Thyroid gland (tissue), 4 donors: Measurements from ENCODE around the gene RAPGEF3. TPM values are rescaled to one million over a fixed set of nuclear protein-coding genes. Genes with fewer than 3 reads are reported as not detected.

Experiments
- DNase-seq, 2 donors: peaks; one replicate each; pipeline ENCODE4 v3.0.0-alpha.2; 2019
- H3K27ac ChIP-seq, 3 donors: fragments of 200-600 bp; sonication (generic); 1 replicate in 2 of 3; 2 replicates in 1 of 3; pipeline ENCODE4 v1.5.1; 2016 to 2019; ENCODE audit warnings: mild to moderate bottlenecking in 1 of 3, moderate library complexity in 1 of 3
- H3K27me3 ChIP-seq: fragments of 200-600 bp; sonication (generic); one replicate; pipeline ENCODE4 v1.5.1; 2019
- H3K36me3 ChIP-seq, 2 donors: fragments of 200-600 bp; sonication (generic); one replicate each; pipeline ENCODE4 v1.5.1; 2016 to 2019
- H3K4me1 ChIP-seq, 2 donors: fragments of 200-600 bp; sonication (generic); one replicate each; pipeline ENCODE4 v1.5.1; 2017 to 2019
- H3K4me3 ChIP-seq, 3 donors: fragments of 200-600 bp; sonication (generic); replicated peaks in 1 of 3; 1 replicate in 2 of 3; 2 replicates in 1 of 3; pipeline ENCODE4 v1.5.1; 2016; ENCODE audit warnings: mild to moderate bottlenecking in 1 of 3
- H3K9me3 ChIP-seq: fragments of 200-600 bp; sonication (generic); one replicate; pipeline ENCODE4 v1.5.1; 2017
- POLR2A ChIP-seq, 2 donors: fragments of 450-650 bp; IDR thresholded peaks; one replicate each; pipeline ENCODE4 v1.6.1; 2017; ENCODE audit warnings: antibody characterized with exemption in 2 of 2, mild to moderate bottlenecking in 2 of 2, moderate library complexity in 1 of 2
- WGBS, 2 donors: methylation state at CpG; one replicate each; pipeline ENCODE4 v1.1.5; 2017; 5-methylcytosine and 5-hydroxymethylcytosine counted together
- intact Hi-C: fragments of 100-400 bp; cut with DNase I; formaldehyde crosslinking; loops from one replicate; pipeline ENCODE4 v1.15.1; 2023
- total RNA-seq, 4 donors: library from RNA; depleted of rRNA; stranded (reverse); fragments of >200 nt; gene quantifications; one replicate each; pipeline ENCODE4 v1.2.3, GENCODE V29; 2016
- TF ChIP-seq, protein P1 (sequence below), 6 experiments: fragments of 200-600 bp in 3 of 6; fragments of 450-650 bp in 3 of 6; sonication (generic) in 3 of 6; IDR thresholded peaks; one replicate each; pipeline ENCODE4 v1.5.1; 2016 to 2019; ENCODE audit warnings: antibody characterized with exemption in 6 of 6, mild to moderate bottlenecking in 2 of 6, inconsistent platforms in 1 of 6, moderate library complexity in 1 of 6

RAPGEF3 gene
- total RNA-seq, 4 donors from 2014 or later, result 87.3 to 178 (median 125) TPM

DNA sequence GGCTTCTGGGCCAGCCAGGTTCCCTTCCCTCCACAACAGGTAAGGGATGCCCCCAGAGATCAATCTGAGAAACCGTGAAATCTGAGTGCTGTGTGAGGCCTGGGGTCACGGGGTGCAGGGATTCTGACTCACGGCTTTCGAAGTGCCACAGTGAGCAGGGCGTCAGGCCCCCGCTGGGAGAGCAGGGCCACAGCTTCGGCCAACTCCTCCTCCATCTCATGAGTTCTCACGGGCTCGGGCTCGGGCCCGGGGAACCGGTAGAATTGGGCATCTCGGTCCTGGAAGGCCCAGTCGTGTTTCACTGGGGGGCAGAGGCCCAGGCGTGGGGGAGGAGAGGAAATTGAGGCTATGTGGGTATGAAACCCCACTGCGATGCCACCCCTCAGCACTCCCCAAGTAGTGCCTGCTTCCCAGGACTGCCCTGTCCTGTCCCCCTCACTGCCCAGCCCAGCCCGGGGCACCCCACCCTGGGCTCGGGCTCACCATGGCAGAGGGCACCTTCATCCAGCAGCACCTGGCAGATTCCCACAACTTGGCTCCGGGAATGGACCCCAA, 7.7 kb downstream of the RAPGEF3 start:
- H3K4me1 ChIP-seq, result peaks cover 41 to 45% of the 10 kb centered on the region in 2 donors
- intact Hi-C loops, result no loop called here
- no peaks in the 10 kb centered on the region for H3K9me3 ChIP-seq
- H3K4me3 ChIP-seq, result no peak overlapping the region
- DNase-seq, result no peak
- 90 to 95% methylated on average over 19 of the region's 19 CpGs for WGBS, 2 donors
- H3K36me3 ChIP-seq, result peaks cover 45 to 53% of the 10 kb centered on the region in 2 donors
- peak overlapping the region in 1 of 3 donors; percentile 94 for H3K27ac ChIP-seq
- H3K27me3 ChIP-seq, result no peaks in the 10 kb centered on the region
- no peak for TF ChIP-seq POLR2A (IDR thresholded peaks at IDR 0.05)
- TF ChIP-seq, protein P1, sequence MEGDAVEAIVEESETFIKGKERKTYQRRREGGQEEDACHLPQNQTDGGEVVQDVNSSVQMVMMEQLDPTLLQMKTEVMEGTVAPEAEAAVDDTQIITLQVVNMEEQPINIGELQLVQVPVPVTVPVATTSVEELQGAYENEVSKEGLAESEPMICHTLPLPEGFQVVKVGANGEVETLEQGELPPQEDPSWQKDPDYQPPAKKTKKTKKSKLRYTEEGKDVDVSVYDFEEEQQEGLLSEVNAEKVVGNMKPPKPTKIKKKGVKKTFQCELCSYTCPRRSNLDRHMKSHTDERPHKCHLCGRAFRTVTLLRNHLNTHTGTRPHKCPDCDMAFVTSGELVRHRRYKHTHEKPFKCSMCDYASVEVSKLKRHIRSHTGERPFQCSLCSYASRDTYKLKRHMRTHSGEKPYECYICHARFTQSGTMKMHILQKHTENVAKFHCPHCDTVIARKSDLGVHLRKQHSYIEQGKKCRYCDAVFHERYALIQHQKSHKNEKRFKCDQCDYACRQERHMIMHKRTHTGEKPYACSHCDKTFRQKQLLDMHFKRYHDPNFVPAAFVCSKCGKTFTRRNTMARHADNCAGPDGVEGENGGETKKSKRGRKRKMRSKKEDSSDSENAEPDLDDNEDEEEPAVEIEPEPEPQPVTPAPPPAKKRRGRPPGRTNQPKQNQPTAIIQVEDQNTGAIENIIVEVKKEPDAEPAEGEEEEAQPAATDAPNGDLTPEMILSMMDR (IDR thresholded peaks at IDR 0.05), result no peak

DNA sequence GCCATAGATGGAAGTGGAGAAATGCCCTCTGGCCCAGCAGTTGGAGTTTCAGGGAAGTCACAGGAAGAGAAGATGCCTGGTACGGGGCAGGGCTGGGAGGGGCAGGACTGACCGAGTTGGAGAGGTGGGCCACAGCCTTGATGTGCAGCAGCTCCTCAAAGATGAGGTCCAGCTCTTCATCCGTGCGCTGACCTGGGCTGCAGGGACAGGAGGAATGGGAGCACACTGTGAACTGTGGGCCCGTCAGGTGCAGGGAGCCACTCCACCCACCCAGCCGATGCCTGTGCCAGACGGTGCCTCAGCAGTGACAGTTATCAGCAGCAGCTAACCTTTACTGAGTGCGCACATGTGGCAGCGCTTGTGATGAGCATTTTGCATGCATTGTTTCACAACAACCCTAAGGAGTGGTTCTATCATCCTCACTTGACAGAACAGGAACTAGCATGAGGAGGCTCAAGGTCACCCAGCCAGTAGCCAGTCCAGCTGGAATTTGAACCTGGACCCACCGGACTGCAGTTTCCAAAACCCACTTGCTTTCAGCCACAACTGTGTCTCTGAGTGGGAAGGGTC, 8.4 kb downstream of the RAPGEF3 start:
- Histone ChIP-seq H3K4me3 (no peak overlapping the region), H3K9me3 (no peaks in the 10 kb centered on the region), H3K36me3 (peaks cover 45 to 53% of the 10 kb centered on the region in 2 donors), H3K4me1 (peaks cover 40 to 45% of the 10 kb centered on the region in 2 donors), H3K27me3 (no peaks in the 10 kb centered on the region), H3K27ac (peak overlapping the region in 1 of 3 donors; percentile 10)
- no peak for DNase-seq
- WGBS, 2 donors, result 91 to 97% methylated on average over 9 to 10 of the region's 10 CpGs
- intact Hi-C loops, result no loop called here
- TF ChIP-seq, protein P1 (IDR thresholded peaks at IDR 0.05), result no peak
- TF ChIP-seq POLR2A (IDR thresholded peaks at IDR 0.05), result no peak

DNA sequence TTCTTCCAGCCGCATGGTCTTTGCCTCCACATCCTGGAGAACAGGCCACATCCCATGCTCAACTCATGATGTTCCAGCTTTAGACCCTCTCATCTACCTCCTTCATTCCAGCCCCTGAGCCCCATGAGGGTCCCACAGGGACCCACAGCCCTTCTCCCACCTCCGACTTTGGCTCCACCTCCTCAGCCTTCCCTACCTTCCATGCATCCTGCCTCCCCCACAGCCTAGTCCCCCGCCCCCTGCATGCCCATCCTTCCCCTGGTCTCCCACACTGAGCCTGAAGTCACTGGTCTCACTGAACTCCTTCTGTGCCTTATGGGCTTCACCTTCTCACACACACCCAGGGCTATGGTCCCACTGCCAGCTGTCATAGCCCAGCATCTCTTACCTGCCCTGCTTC, 9.8 kb downstream of the RAPGEF3 start:
- Histone ChIP-seq H3K36me3 (peaks cover 45 to 53% of the 10 kb centered on the region in 2 donors), H3K27ac (no peak overlapping the region), H3K4me1 (peaks cover 32 to 45% of the 10 kb centered on the region in 2 donors), H3K9me3 (no peaks in the 10 kb centered on the region), H3K27me3 (no peaks in the 10 kb centered on the region), H3K4me3 (no peak overlapping the region)
- no peak for DNase-seq
- TF ChIP-seq, protein P1 (IDR thresholded peaks at IDR 0.05), result no peak
- TF ChIP-seq POLR2A (IDR thresholded peaks at IDR 0.05), result no peak
- intact Hi-C loops, result no loop called here
- 94 to 100% methylated on average over 3 of the region's 3 CpGs for WGBS, 2 donors

DNA sequence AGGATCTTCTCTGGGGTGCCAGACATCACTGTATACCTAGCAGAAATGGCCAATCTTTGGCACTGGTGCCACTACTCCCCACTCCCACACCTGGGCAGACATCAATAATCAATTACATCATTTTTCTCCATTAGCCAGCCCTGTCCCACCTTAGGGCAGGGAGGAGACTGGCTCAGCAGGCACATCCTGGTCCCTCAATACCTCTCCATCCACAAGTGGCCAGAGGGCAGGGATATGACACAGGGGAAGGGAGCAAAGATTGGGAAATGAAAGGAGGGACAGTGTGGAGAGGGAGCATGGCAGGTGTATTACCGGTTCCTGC, 10.2 kb downstream of the RAPGEF3 start:
- DNase-seq, result no peak
- Histone ChIP-seq H3K4me3 (no peak overlapping the region), H3K27ac (no peak overlapping the region), H3K27me3 (no peaks in the 10 kb centered on the region), H3K4me1 (peaks cover 27 to 43% of the 10 kb centered on the region in 2 donors), H3K36me3 (peaks cover 45 to 53% of the 10 kb centered on the region in 2 donors), H3K9me3 (no peaks in the 10 kb centered on the region)
- 63 to 100% methylated on average over 1 of the region's 1 CpG for WGBS, 2 donors
- TF ChIP-seq, protein P1 (IDR thresholded peaks at IDR 0.05), result no peak
- no peak for TF ChIP-seq POLR2A (IDR thresholded peaks at IDR 0.05)
- intact Hi-C loops, result no loop called here
